WTC11 (cell line): ENCODE data around the gene MT1G. TPM values are rescaled to one million over a fixed set of nuclear protein-coding genes. Genes with fewer than 3 reads are reported as not detected.
A peak's percentile ranks its signal among the peaks of the same experiment; 100 is the strongest.

ENCODE experiments used
- ATAC-seq: fragments of 200-7000 bp; cut with Tn5 transposase; 2 replicates; pipeline ENCODE4 v1.10.0; 2021; ENCODE audit warnings: mild to moderate bottlenecking, moderate library complexity
- CTCF ChIA-PET: fragments of 300-600 bp; sonication (Branson Sonifier 250); formaldehyde crosslinking; loops from one replicate; lab custom pipeline; 2021; ENCODE audit warnings: antibody characterized with exemption; lab: Charles Lee
- POLR2A ChIA-PET: fragments of 350-600 bp; sonication (Branson Sonifier 250); formaldehyde crosslinking; loops from one replicate; lab custom pipeline; 2021; ENCODE audit warnings: antibody characterized with exemption; lab: Charles Lee
- DNase-seq: peaks from one replicate; pipeline ENCODE4 v3.0.0; 2021; ENCODE audit warnings: low spot score
- H3K27ac Mint-ChIP-seq: 2 replicates; pipeline ENCODE4 v1.8.0; 2021; ENCODE audit warnings: mixed read lengths
- H3K27me3 Mint-ChIP-seq: 2 replicates; pipeline ENCODE4 v1.8.0; 2021; ENCODE audit warnings: low read depth, mild to moderate bottlenecking, moderate library complexity, mixed read lengths
- H3K36me3 Mint-ChIP-seq: 2 replicates; pipeline ENCODE4 v1.8.0; 2021; ENCODE audit warnings: mixed read lengths
- H3K4me1 Mint-ChIP-seq: 2 replicates; pipeline ENCODE4 v1.8.0; 2022; ENCODE audit warnings: mixed read lengths
- H3K4me3 Mint-ChIP-seq: 2 replicates; pipeline ENCODE4 v1.8.0; 2021; ENCODE audit warnings: mild to moderate bottlenecking, moderate library complexity, mixed read lengths
- H3K9me3 Mint-ChIP-seq: 2 replicates; pipeline ENCODE4 v1.8.0; 2021; ENCODE audit warnings: mixed read lengths
- AR ChIP-seq: fragments of 250-450 bp; sonication (Bioruptor Pico); IDR thresholded peaks from 2 replicates; pipeline ENCODE4 v1.9.0; 2021; ENCODE audit warnings: mild to moderate bottlenecking
- ATF3 ChIP-seq: sonication (generic); formaldehyde crosslinking; conservative IDR thresholded peaks from 2 replicates; pipeline ENCODE4 v1.8.1; 2022; ENCODE audit warnings: mild to moderate bottlenecking, missing genetic modification reagents
- ATF6 ChIP-seq: sonication (generic); formaldehyde crosslinking; IDR thresholded peaks from 2 replicates; pipeline ENCODE4 v1.8.1; 2023; ENCODE audit warnings: mild to moderate bottlenecking, missing genetic modification reagents
- CDX4 ChIP-seq: fragments of 250-450 bp; sonication (Bioruptor Pico); IDR thresholded peaks from 2 replicates; pipeline ENCODE4 v1.9.0; 2021; ENCODE audit warnings: moderate library complexity, mild to moderate bottlenecking, inconsistent platforms, borderline replicate concordance
- ESRRA ChIP-seq: sonication (generic); formaldehyde crosslinking; IDR thresholded peaks from 2 replicates; pipeline ENCODE4 v1.8.1; 2022; ENCODE audit warnings: mild to moderate bottlenecking, missing genetic modification reagents, borderline replicate concordance
- GRHL2 ChIP-seq: fragments of 250-450 bp; sonication (Bioruptor Pico); IDR thresholded peaks from 2 replicates; pipeline ENCODE4 v1.8.0; 2022; ENCODE audit warnings: mild to moderate bottlenecking, moderate library complexity; ENCODE audit not compliant: insufficient replicate concordance, severe bottlenecking
- GTF2I ChIP-seq: fragments of 250-450 bp; sonication (Bioruptor Pico); conservative IDR thresholded peaks from 2 replicates; pipeline ENCODE4 v1.4.0; 2021; ENCODE audit warnings: mild to moderate bottlenecking
- MYBL2 ChIP-seq: sonication (generic); formaldehyde crosslinking; IDR thresholded peaks from 2 replicates; pipeline ENCODE4 v1.8.1; 2023; ENCODE audit warnings: mild to moderate bottlenecking, moderate library complexity, missing genetic modification reagents
- NR3C1 ChIP-seq: sonication (generic); formaldehyde crosslinking; conservative IDR thresholded peaks from 2 replicates; pipeline ENCODE4 v1.8.1; 2023; ENCODE audit warnings: low read depth, mild to moderate bottlenecking, missing genetic modification reagents
- PREB ChIP-seq: sonication (generic); formaldehyde crosslinking; IDR thresholded peaks from 2 replicates; pipeline ENCODE4 v1.8.1; 2022; ENCODE audit warnings: mild to moderate bottlenecking, missing genetic modification reagents, moderate library complexity, borderline replicate concordance
- PRRX2 ChIP-seq: fragments of 250-450 bp; sonication (Bioruptor Pico); IDR thresholded peaks from 2 replicates; pipeline ENCODE4 v1.8.0; 2021; ENCODE audit warnings: mild to moderate bottlenecking
- RORB ChIP-seq: fragments of 250-450 bp; sonication (Bioruptor Pico); IDR thresholded peaks from 2 replicates; pipeline ENCODE4 v1.9.0; 2021; ENCODE audit warnings: mild to moderate bottlenecking
- SMAD3 ChIP-seq: sonication (generic); formaldehyde crosslinking; IDR thresholded peaks from 2 replicates; pipeline ENCODE4 v1.8.0; 2022; ENCODE audit warnings: missing genetic modification reagents, mild to moderate bottlenecking, borderline replicate concordance
- TEAD1 ChIP-seq: sonication (generic); formaldehyde crosslinking; IDR thresholded peaks from 2 replicates; pipeline ENCODE4 v1.8.0; 2022; ENCODE audit warnings: mild to moderate bottlenecking, missing genetic modification reagents
- TP53 ChIP-seq: sonication (generic); formaldehyde crosslinking; IDR thresholded peaks from 2 replicates; pipeline ENCODE4 v1.8.1; 2023; ENCODE audit warnings: mild to moderate bottlenecking, missing genetic modification reagents
- USF1 ChIP-seq: sonication (generic); formaldehyde crosslinking; IDR thresholded peaks from 2 replicates; pipeline ENCODE4 v1.8.0; 2022; ENCODE audit warnings: mild to moderate bottlenecking, missing genetic modification reagents
- ZBTB21 ChIP-seq: sonication (generic); formaldehyde crosslinking; IDR thresholded peaks from 2 replicates; pipeline ENCODE4 v1.8.1; 2023; ENCODE audit warnings: mild to moderate bottlenecking, missing genetic modification reagents, borderline replicate concordance
- ZMAT4 ChIP-seq: fragments of 250-450 bp; sonication (Bioruptor Pico); IDR thresholded peaks from 2 replicates; pipeline ENCODE4 v1.9.0; 2021; ENCODE audit warnings: mild to moderate bottlenecking
- ZNF219 ChIP-seq: sonication (generic); formaldehyde crosslinking; IDR thresholded peaks from 2 replicates; pipeline ENCODE4 v1.8.0; 2023; ENCODE audit warnings: missing genetic modification reagents, mild to moderate bottlenecking, borderline replicate concordance
- ZNF532 ChIP-seq: fragments of 250-450 bp; sonication (Bioruptor Pico); IDR thresholded peaks from 2 replicates; pipeline ENCODE4 v1.9.0; 2021; ENCODE audit warnings: mild to moderate bottlenecking, borderline replicate concordance
- ZNF671 ChIP-seq: fragments of 250-450 bp; sonication (Bioruptor Pico); IDR thresholded peaks from 2 replicates; pipeline ENCODE4 v1.8.0; 2021; ENCODE audit warnings: mild to moderate bottlenecking
- total RNA-seq: library from RNA; stranded (reverse); gene quantifications from 3 replicates; pipeline ENCODE4 v1.2.3, GENCODE V29; 2021

The MT1G gene
- total RNA-seq, 1 experiment from 2014 or later, result 333 TPM

- Mint-ChIP-seq H3K27me3 (peaks cover 2% of the 10 kb centered on the region), H3K27ac (no peak overlapping the region), H3K9me3 (peaks cover 4% of the 10 kb centered on the region), H3K4me1 (peaks cover 17% of the 10 kb centered on the region), H3K4me3 (no peak overlapping the region), H3K36me3 (no peaks in the 10 kb centered on the region)
- ChIA-PET POLR2A (interaction anchor here (0.9 to 1.9 kb wide), 2 partner anchors 20 to 35 kb away, joined by 4 to 7 read pairs; partner anchors contain the start of genes MT1G and MT1X), CTCF (interaction anchor here (1.2 to 3.3 kb wide), 18 partner anchors 14 to 223 kb away, joined by 5 to 46 read pairs (median 16); partner anchors contain the start of genes MT1G, MT1H, MT1X and MT2A)
- DNase-seq (no peak), ATAC-seq (no peak)
- no peak for TF ChIP-seq ZMAT4 (CRISPR knock-in tag)
- TF ChIP-seq ZNF532 (CRISPR knock-in tag), result no peak
- TF ChIP-seq TEAD1 (CRISPR knock-in tag), result no peak
- no peak for TF ChIP-seq SMAD3 (CRISPR knock-in tag)
- TF ChIP-seq PREB (CRISPR knock-in tag), result no peak
- no peak for TF ChIP-seq CDX4
- TF ChIP-seq MYBL2 (CRISPR knock-in tag), result no peak
- no peak for TF ChIP-seq ATF3 (CRISPR knock-in tag)
- TF ChIP-seq ZNF219 (CRISPR knock-in tag), result no peak
Measured at GRCh38 chr16:56702836-56703235, 35.0 kb upstream of the MT1G start.

GRCh38 chr16:56701534-56701933 is 33.7 kb upstream of the MT1G start:
- Mint-ChIP-seq H3K36me3 (peaks cover 5% of the 10 kb centered on the region; the same call in 1 of the 2 replicates), H3K9me3 (peaks cover 11% of the 10 kb centered on the region), H3K4me3 (no peak overlapping the region), H3K27ac (no peak overlapping the region), H3K4me1 (peaks cover 17% of the 10 kb centered on the region), H3K27me3 (peaks cover 2% of the 10 kb centered on the region)
- ChIA-PET POLR2A (interaction anchor here (1.1 to 2.3 kb wide), 6 partner anchors 19 to 250 kb away, joined by 3 to 10 read pairs (median 4); partner anchors contain the start of genes MT1E, MT1X, MT2A and NUDT21), CTCF (interaction anchor here (0.7 to 3.3 kb wide), 47 partner anchors 9 to 232 kb away, joined by 3 to 46 read pairs (median 7); partner anchors contain the start of genes MT1E, MT1F, MT1G and MT1H)
- TF ChIP-seq NR3C1 (CRISPR knock-in tag) (no peak), ZBTB21 (CRISPR knock-in tag) (no peak), GTF2I (CRISPR knock-in tag) (no peak), RORB (CRISPR knock-in tag) (no peak), USF1 (no peak), ESRRA (CRISPR knock-in tag) (no peak), AR (CRISPR knock-in tag) (no peak), PRRX2 (CRISPR knock-in tag) (no peak), ATF6 (no peak), GRHL2 (CRISPR knock-in tag) (no peak), TP53 (CRISPR knock-in tag) (no peak), ZNF671 (CRISPR knock-in tag) (no peak), ZNF219 (CRISPR knock-in tag) (no peak)
- ATAC-seq (peak; percentile 55; the same call in 1 of the 2 replicates), DNase-seq (no peak)
